ENCODE data around the gene RNPC3.
"Not testable (repeated sequence)": the region's sequence is repeated elsewhere in the genome, so short reads cannot be mapped to it uniquely, and the experiment has no call there.

The RNPC3 gene

DNA sequence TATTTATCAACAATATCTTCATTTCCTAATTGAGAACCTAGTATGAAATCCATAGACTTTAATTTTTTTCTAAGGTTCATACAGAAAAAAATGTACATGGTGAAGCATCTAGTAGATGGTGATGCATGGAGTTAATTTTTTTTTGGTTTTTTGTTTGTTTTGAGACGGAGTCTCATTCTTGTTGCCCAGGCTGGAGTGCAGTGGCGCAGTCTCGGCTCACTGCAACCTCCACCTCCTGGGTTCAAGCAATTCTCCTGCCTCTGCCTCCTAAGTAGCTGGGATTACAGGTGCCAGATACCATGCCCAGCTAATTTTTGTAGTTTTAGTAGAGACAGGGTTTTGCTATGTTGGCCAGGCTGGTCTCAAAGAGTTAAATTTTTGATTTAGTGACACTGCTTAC lies 35.6 kb downstream of the RNPC3 start:
- DNase-seq, result not testable (repeated sequence)

DNA sequence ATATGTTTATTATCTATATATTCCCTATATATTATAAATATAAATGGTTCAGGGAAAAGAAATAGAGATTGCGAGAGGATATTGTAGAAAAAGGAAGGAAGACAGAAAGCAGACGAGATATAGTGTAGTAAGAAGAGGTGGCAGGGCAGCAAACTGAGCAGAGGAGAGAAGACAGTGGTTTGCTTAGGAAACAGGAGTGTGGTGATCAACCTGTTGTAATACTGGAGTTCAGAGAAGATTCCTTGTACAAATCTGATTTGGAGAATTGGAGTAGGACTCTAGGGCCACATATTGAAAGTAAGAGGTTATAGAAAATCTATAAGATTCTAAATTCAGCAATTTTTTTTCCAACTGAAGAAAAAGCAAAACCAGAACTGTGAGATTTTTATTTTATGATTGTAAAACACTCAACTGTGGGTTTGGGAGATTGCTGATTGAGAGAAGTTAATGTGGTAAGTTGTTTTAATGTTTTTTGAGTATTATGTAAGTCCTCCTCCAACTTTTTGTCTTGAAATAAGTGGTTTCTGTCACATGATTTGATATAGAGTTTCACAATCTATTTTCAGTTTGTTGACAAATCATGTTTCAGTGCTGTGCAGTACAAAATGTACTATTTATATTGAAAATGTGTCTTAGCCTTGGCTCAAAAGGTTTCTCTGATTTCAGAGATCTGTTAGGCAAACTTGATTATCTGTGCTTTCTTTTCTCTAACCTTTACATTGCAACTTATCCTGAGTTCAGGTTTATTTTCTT lies 36.3 kb downstream of the RNPC3 start:
- no peak for DNase-seq

DNA sequence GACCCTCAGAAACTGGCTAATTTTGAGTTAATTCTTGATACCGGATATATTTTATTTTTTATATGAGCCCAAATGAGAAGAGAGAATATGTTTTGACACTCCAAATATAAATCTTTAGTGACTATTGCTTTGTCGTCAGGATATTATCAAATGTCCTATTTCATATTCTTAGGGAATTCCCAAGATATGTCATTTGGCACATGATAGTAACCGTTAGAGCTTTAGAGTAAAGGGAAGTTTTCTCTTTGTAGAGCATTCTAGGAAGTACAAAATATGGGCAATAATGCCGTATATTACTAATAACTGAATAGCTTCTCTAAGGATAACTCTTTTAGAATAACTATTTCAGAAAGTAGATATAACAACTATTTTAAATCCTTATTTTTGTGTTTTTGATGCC lies 37.6 kb downstream of the RNPC3 start:
- no peak for DNase-seq

DNA sequence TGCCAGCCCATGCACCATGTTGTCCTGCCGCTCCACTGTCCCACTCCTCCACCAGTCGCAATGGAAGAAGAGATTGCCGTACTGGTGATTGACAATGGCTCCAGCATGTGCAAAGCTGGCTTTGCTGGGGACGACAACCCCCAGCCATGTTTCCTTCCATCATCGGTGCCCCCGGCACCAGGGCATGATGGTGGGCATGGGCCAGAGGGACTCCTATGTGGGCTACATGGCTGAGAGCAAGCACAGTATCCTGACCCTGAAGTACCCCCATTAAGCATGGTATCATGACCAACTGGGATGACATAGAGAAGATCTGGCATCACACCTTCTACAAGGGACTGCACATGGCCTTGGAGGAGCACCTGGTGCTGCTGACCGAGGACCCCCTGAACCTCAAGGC lies 44.0 kb downstream of the RNPC3 start:
- DNase-seq, result no peak

GRCh38 chr1:103571289-103571688 lies 45.8 kb downstream of the RNPC3 start, which contains the start of gene AMY2B:
Gene AMY2B, plus strand, starts transcription at chr1:103571589. Its CDS starts 14 bp downstream, at chr1:103571603.
- not testable (repeated sequence) for DNase-seq

- DNase-seq, result no peak
These were observed 50.6 kb downstream of the RNPC3 start for GRCh38 chr1:103576065-103576464.

GRCh38 chr1:103576784-103577183 lies 51.3 kb downstream of the RNPC3 start:
- not testable (repeated sequence) for DNase-seq

DNA sequence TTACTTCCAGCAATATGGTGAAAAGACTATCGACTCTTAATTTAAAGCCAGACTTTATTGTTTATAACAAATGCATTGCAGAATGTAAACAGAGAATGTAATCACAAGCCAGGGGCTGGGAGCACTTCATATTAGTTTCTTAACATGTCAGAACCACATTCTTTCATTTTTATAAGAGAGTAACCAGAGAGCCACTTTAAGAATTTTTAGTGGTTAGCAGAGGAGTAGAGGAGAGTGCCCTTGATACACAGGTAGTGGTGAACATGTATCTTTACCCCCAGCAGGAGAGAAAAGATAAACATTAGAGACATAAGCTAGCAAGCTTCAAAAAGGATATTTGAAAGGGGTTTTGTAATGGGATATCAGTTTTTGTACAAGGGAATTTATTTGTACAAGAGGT lies 57.0 kb downstream of the RNPC3 start:
- DNase-seq, result no peak

DNA sequence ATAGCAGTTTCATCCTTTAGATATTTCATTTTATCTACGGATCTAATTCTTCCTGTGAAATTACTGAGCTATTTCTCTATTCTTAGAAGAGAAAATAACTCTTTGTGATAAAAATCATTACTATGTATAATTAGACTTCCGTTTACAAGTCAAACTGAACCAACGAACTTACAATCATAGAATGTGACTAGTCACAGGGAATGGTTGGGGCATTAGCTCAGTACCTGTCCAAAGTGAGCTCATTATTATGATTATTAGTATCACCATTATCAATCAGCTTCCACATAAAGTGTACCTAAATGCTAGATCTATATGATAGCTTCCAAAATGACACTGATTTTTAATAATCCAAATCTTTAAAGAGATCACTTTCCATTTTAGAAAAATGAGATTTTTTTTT lies 58.4 kb downstream of the RNPC3 start:
- no peak for DNase-seq

GRCh38 chr1:103584537-103584936 lies 59.0 kb downstream of the RNPC3 start:
- DNase-seq, result no peak

DNA sequence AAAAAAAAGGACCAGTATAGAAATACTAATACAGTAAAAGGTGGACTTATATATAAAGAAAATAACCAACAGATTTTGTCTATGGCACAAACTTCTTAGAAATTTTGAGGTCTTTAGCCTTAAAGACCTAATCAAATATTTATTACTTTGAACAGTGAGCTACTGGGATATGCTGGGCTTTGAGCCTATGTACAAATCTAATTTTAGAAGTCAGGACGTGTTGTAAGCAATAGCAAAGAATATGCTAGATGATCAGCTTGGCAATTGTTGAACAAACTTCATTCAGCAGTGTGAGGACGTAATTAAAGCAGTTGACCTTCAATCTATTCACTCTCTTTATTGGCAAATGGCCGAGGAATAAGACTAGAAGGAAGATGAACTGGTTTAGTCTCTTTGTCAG lies 77.2 kb downstream of the RNPC3 start:
- DNase-seq, result not testable (repeated sequence)

Data from CD4-positive, alpha-beta T cell treated with Interleukin-10 for 1 hour (primary cell).